Muscle of leg (tissue), 11 donors: Measurements from ENCODE around the gene IQCF2. TPM values are rescaled to one million over a fixed set of nuclear protein-coding genes. Genes with fewer than 3 reads are reported as not detected.
"Not testable (repeated sequence)": the region's sequence is repeated elsewhere in the genome, so short reads cannot be mapped to it uniquely, and the experiment has no call there.

Source experiments
- DNase-seq: peaks from one replicate; pipeline ENCODE4 v3.0.0; 2013
- H3K27ac ChIP-seq: one replicate; pipeline ENCODE4 v1.5.1; 2013; ENCODE audit warnings: mild to moderate bottlenecking, low read length, control low read depth
- H3K27me3 ChIP-seq: one replicate; pipeline ENCODE4 v1.6.1; 2013; ENCODE audit warnings: low read length; ENCODE audit not compliant: control insufficient read depth, insufficient read depth
- H3K36me3 ChIP-seq: one replicate; pipeline ENCODE4 v1.6.1; 2013; ENCODE audit warnings: low read length; ENCODE audit not compliant: control insufficient read depth, insufficient read depth
- H3K4me1 ChIP-seq: one replicate; pipeline ENCODE4 v1.6.1; 2013; ENCODE audit warnings: low read length; ENCODE audit not compliant: control insufficient read depth, insufficient read depth
- H3K4me3 ChIP-seq: one replicate; pipeline ENCODE4 v1.5.1; 2013; ENCODE audit warnings: low read length, control low read depth
- H3K9me3 ChIP-seq: replicated peaks from 2 replicates; pipeline ENCODE4 v1.6.1; 2013; ENCODE audit warnings: low read depth, low read length; ENCODE audit not compliant: control insufficient read depth
- WGBS: methylation state at CpG from one replicate; pipeline ENCODE4 v1.1.5; 2013; ENCODE audit warnings: missing lambda C conversion rate; ENCODE audit not compliant: insufficient coverage; 5-methylcytosine and 5-hydroxymethylcytosine counted together
- polyA plus RNA-seq, 8 donors: library from polyadenylated mRNA; unstranded; fragments of 120-200 nt; gene quantifications; one replicate each; pipeline versions ENCODE4 v1.2.1 to v1.2.3, GENCODE V29; 2013; ENCODE audit warnings: inconsistent platforms in 1 of 8, low replicate concordance in 1 of 8; ENCODE audit not compliant: insufficient read length in 8 of 8, insufficient read depth in 1 of 8
- total RNA-seq: library from RNA; stranded (reverse); fragments of 120-200 nt; gene quantifications from one replicate; pipeline ENCODE4 v1.2.4, GENCODE V29; 2013

IQCF2 gene
- total and polyA plus RNA-seq, 9 donors: 0.30 TPM; not detected in 8

DNA sequence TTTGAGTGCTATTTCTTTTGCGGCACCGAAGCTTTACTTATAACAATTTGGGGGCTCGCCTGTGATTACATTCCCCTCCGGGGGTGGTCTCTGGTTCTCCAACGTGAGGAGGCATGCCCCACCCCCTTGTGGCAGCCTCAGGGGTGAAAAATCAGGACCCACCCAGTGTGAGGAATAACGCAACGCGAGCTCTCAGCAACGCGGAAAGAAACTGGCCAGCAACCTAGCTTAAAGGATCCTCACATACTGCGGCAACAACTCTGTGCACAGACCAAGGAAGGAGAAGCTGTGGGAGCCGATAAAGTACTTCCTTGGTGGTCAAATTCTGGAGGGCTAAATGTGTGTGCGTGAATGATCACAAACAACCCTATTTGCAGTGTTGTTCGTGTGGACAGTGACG is 36.0 kb downstream of the IQCF2 start:
- 83% methylated on average over 11 of the region's 15 CpGs for WGBS
- H3K4me3 ChIP-seq: no peak overlapping the region
- no peaks in the 10 kb centered on the region for H3K36me3 ChIP-seq
- DNase-seq: no peak
- no peaks in the 10 kb centered on the region for H3K27me3 ChIP-seq
- H3K4me1 ChIP-seq: no peaks in the 10 kb centered on the region
- no peak overlapping the region for H3K27ac ChIP-seq
- no peaks in the 10 kb centered on the region for H3K9me3 ChIP-seq

DNA sequence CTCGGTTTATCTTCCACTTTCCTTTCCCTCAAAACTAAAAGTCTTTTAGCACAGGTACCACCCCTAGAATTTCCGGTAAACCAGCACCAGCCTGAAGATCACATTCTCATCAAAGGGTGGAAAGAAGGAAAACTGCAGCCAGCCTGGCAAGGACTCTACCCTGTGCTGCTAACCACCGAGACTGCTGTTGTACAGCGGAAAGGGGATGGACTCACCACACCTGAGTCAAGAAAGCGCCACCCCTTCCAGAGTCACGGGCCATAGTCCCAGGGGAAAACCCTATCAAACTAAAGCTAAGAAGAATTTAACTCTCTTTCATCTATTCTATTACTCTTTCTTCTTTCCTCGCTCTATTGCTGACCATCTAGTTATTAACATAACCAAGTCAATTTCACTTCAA is 38.6 kb downstream of the IQCF2 start:
- not testable (repeated sequence) for H3K9me3 ChIP-seq, H3K4me3 ChIP-seq, H3K36me3 ChIP-seq, H3K27ac ChIP-seq, H3K27me3 ChIP-seq, H3K4me1 ChIP-seq, DNase-seq
- WGBS: 73% methylated on average over 4 of the region's 7 CpGs

DNA sequence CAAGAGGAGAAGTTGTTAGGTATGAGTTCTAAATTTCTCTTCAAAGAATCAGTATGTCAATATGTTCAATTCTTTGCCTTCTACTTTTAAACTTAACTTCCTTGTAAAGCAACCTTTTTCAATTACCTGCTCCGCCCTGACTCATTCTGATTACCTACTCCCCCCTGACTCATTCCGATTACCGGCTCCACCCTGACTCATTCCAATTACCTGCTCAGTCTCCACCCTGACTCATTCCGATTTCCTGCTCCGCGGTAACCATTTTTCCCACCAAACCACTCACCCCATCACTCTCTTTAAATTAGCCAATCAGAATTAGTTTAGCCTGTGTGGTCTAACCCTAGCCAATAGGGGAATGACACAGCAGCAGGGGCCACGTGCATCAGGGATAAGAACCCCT is 40.9 kb downstream of the IQCF2 start:
- not testable (repeated sequence) for H3K4me3 ChIP-seq, H3K4me1 ChIP-seq, H3K9me3 ChIP-seq, H3K27ac ChIP-seq, H3K27me3 ChIP-seq, H3K36me3 ChIP-seq, DNase-seq
- 58% methylated on average over 3 of the region's 7 CpGs for WGBS

DNA sequence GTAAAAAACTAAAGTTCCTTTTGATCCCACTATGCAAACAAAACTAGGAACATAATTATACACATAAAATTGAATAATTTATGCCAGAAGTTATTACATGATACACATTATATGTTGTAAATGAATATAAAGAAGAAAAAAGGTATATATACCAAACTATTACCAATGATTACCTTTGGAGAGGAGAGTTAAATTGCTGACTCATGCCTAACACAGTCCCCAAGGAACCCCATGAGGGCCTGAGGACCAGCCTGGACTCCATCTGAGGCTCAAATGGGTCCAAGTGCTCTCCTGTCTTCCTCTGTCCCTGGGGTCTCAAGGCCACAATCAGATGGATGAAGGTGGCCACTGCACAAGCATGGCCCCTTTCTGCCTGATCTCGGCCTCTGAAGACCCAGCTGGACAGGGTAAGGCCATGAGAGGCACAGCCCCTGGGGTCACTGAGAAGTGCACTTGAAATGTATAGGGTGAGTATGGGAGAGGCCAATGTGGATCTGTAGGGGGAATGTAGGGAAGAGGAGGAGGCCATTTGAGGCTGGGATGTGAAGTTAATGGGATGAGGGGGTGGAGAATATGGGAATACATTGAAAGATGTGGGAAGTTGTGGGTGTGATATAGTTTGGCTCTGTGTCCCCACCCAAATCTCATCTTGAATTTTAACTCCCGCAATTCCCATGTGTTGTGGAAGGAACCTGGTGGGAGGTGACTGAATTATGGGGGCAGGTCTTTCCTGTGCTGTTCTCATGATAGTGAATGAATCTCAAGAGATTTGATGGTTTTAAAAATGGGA is 42.8 kb downstream of the IQCF2 start:
- H3K36me3 ChIP-seq: no peaks in the 10 kb centered on the region
- WGBS: 83% methylated on average over 1 of the region's 2 CpGs
- H3K4me1 ChIP-seq: no peaks in the 10 kb centered on the region
- no peaks in the 10 kb centered on the region for H3K9me3 ChIP-seq
- no peak overlapping the region for H3K27ac ChIP-seq
- H3K27me3 ChIP-seq: no peaks in the 10 kb centered on the region
- H3K4me3 ChIP-seq: no peak overlapping the region
- DNase-seq: no peak

GRCh38 chr3:51908026-51908425 is 46.6 kb downstream of the IQCF2 start:
- no peaks in the 10 kb centered on the region for H3K36me3 ChIP-seq
- 29% methylated on average over 1 of the region's 4 CpGs for WGBS
- H3K4me3 ChIP-seq: no peak overlapping the region
- no peaks in the 10 kb centered on the region for H3K4me1 ChIP-seq
- no peak for DNase-seq
- H3K9me3 ChIP-seq: no peaks in the 10 kb centered on the region
- no peak overlapping the region for H3K27ac ChIP-seq
- H3K27me3 ChIP-seq: no peaks in the 10 kb centered on the region

Other genes with a start within 250 kb of the IQCF2 start
- gene TEX264, start 190.4 kb upstream of the IQCF2 start, total RNA-seq: 25.4 TPM
- gene TEX264, start 190.4 kb upstream of the IQCF2 start, polyA plus RNA-seq: 10 to 100 TPM; 21.4 to 24.7 (median 22.4) TPM
- 0.31 TPM for gene GRM2, start 154.5 kb upstream of the IQCF2 start, total RNA-seq
- under 1 TPM; 0.36 to 0.78 (median 0.54) TPM for gene GRM2, start 154.5 kb upstream of the IQCF2 start, polyA plus RNA-seq
- not detected for gene IQCF6, start 82.4 kb upstream of the IQCF2 start, total RNA-seq
- not detected for gene IQCF6, start 82.4 kb upstream of the IQCF2 start, polyA plus RNA-seq
- gene IQCF5, start 14.0 kb downstream of the IQCF2 start, total RNA-seq: not detected
- gene IQCF5, start 14.0 kb downstream of the IQCF2 start, polyA plus RNA-seq: not detected
- gene IQCF1, start 41.7 kb downstream of the IQCF2 start, total RNA-seq: not detected
- gene IQCF1, start 41.7 kb downstream of the IQCF2 start, polyA plus RNA-seq: not detected
- 15.3 TPM for gene RRP9, start 80.3 kb downstream of the IQCF2 start, total RNA-seq
- 10 to 100 TPM; 14.1 to 18.3 (median 16.4) TPM for gene RRP9, start 80.3 kb downstream of the IQCF2 start, polyA plus RNA-seq
- 5.6 TPM for gene PARP3, start 80.7 kb downstream of the IQCF2 start, total RNA-seq
- 1 to 10 TPM; 5.0 to 8.3 (median 6.3) TPM for gene PARP3, start 80.7 kb downstream of the IQCF2 start, polyA plus RNA-seq
- gene GPR62, start 93.8 kb downstream of the IQCF2 start, total RNA-seq: 0.13 TPM
- under 1 TPM; 0.18 to 0.59 (median 0.52) TPM for gene GPR62, start 93.8 kb downstream of the IQCF2 start, polyA plus RNA-seq
- gene PCBP4, start 105.8 kb downstream of the IQCF2 start, total RNA-seq: 48.0 TPM
- 10 to 100 TPM; 61.8 to 91.3 (median 74.4) TPM for gene PCBP4, start 105.8 kb downstream of the IQCF2 start, polyA plus RNA-seq
- gene ABHD14B, start 112.4 kb downstream of the IQCF2 start, total RNA-seq: 11.8 TPM
- 10 to 100 TPM; 18.5 to 30.2 (median 23.6) TPM for gene ABHD14B, start 112.4 kb downstream of the IQCF2 start, polyA plus RNA-seq
- gene ABHD14A, start 113.4 kb downstream of the IQCF2 start, total RNA-seq: 15.9 TPM
- gene ABHD14A, start 113.4 kb downstream of the IQCF2 start, polyA plus RNA-seq: 10 to 100 TPM; 11.1 to 17.6 (median 13.8) TPM
- 13.8 TPM for gene ACY1, start 121.9 kb downstream of the IQCF2 start, total RNA-seq
- 10 to 100 TPM; 10.2 to 20.7 (median 13.9) TPM for gene ACY1, start 121.9 kb downstream of the IQCF2 start, polyA plus RNA-seq
- gene RPL29, start 134.3 kb downstream of the IQCF2 start, total RNA-seq: 2,497 TPM
- gene RPL29, start 134.3 kb downstream of the IQCF2 start, polyA plus RNA-seq: 1,000 to 10,000 TPM; 2,610 to 3,484 (median 2,959) TPM
- gene DUSP7, start 195.0 kb downstream of the IQCF2 start, total RNA-seq: 14.0 TPM
- gene DUSP7, start 195.0 kb downstream of the IQCF2 start, polyA plus RNA-seq: 10 to 100 TPM; 19.2 to 32.5 (median 26.5) TPM